Non-pigmented ciliary epithelial cell (primary cell): ENCODE data around the gene GUCD1.

ENCODE experiments used
- DNase-seq: peaks from one replicate; pipeline ENCODE4 v3.0.0-alpha.2; 2010; ENCODE audit warnings: low read depth

Gene GUCD1

GRCh38 chr22:24526191-24526590 is 28.7 kb downstream of the GUCD1 start:
- DNase-seq, result no peak

GRCh38 chr22:24525416-24526037 is 29.4 kb downstream of the GUCD1 start:
- DNase-seq, result no peak

GRCh38 chr22:24523873-24524272 is 31.1 kb downstream of the GUCD1 start:
- DNase-seq, result peak; percentile 43

- no peak for DNase-seq
Observed at GRCh38 chr22:24521791-24522245, 33.1 kb downstream of the GUCD1 start.

- DNase-seq, result no peak
Observed at GRCh38 chr22:24519496-24519895, 35.4 kb downstream of the GUCD1 start.

- DNase-seq, result no peak
Observed at GRCh38 chr22:24518771-24519485, 36.0 kb downstream of the GUCD1 start.

GRCh38 chr22:24518228-24518627 is 36.7 kb downstream of the GUCD1 start:
- DNase-seq, result no peak

- no peak for DNase-seq
Observed at GRCh38 chr22:24517446-24517845, 37.5 kb downstream of the GUCD1 start.

GRCh38 chr22:24516301-24516737 is 38.6 kb downstream of the GUCD1 start:
- DNase-seq, result peak; percentile 79

- no peak for DNase-seq
Observed at GRCh38 chr22:24515027-24515338, 40.0 kb downstream of the GUCD1 start.

GRCh38 chr22:24514241-24515026 is 40.5 kb downstream of the GUCD1 start:
- no peak for DNase-seq

GRCh38 chr22:24513378-24514240 is 41.3 kb downstream of the GUCD1 start:
- DNase-seq, result no peak

- no peak for DNase-seq
Observed at GRCh38 chr22:24512043-24512442, 42.9 kb downstream of the GUCD1 start.

- peak; percentile 23 for DNase-seq
Observed at GRCh38 chr22:24510637-24511625, 44.0 kb downstream of the GUCD1 start.

- DNase-seq, result no peak
Observed at GRCh38 chr22:24507716-24508115, 47.2 kb downstream of the GUCD1 start.

GRCh38 chr22:24506802-24507438 is 48.0 kb downstream of the GUCD1 start:
- DNase-seq, result no peak

- no peak for DNase-seq
Observed at GRCh38 chr22:24504956-24505736, 49.8 kb downstream of the GUCD1 start.

GRCh38 chr22:24504540-24504939 is 50.4 kb downstream of the GUCD1 start:
- DNase-seq, result no peak

GRCh38 chr22:24503843-24504338 is 51.0 kb downstream of the GUCD1 start:
- no peak for DNase-seq
